Heart right ventricle (tissue), 16 donors: Measurements from ENCODE around the gene CCL3. TPM values are rescaled to one million over a fixed set of nuclear protein-coding genes. Genes with fewer than 3 reads are reported as not detected.
"Not testable (repeated sequence)": the region's sequence is repeated elsewhere in the genome, so short reads cannot be mapped to it uniquely, and the experiment has no call there.

Experiments used
- ATAC-seq, 8 donors: fragments of 200-7000 bp; cut with Tn5 transposase; one replicate each; pipeline ENCODE4 v1.9.1; 2020; ENCODE audit warnings: mild to moderate bottlenecking in 8 of 8, moderate library complexity in 8 of 8, moderate number of reproducible peaks in 1 of 8
- DNase-seq, 2 donors: peaks; one replicate each; pipeline ENCODE4 v3.0.0-alpha.2; 2020
- H3K27ac ChIP-seq, 10 donors: fragments of 200-600 bp; sonication (generic) in 2 of 10; one replicate each; pipeline versions ENCODE4 v1.5.0 to v1.8.0; 2020 to 2022; ENCODE audit warnings: mild to moderate bottlenecking in 3 of 10
- H3K27me3 ChIP-seq, 7 donors: fragments of 200-600 bp; one replicate each; pipeline ENCODE4 v1.8.0; 2021 to 2022; ENCODE audit warnings: mild to moderate bottlenecking in 2 of 7
- H3K36me3 ChIP-seq, 9 donors: fragments of 200-600 bp; sonication (generic) in 1 of 9; one replicate each; pipeline versions ENCODE4 v1.5.0 to v1.8.0; 2020 to 2022; ENCODE audit warnings: mild to moderate bottlenecking in 2 of 9
- H3K4me1 ChIP-seq, 9 donors: fragments of 200-600 bp; sonication (generic) in 1 of 9; one replicate each; pipeline versions ENCODE4 v1.5.0 to v1.8.0; 2020 to 2022; ENCODE audit warnings: mild to moderate bottlenecking in 4 of 9
- H3K4me3 ChIP-seq, 10 donors: fragments of 200-600 bp; sonication (generic) in 2 of 10; one replicate each; pipeline versions ENCODE4 v1.5.0 to v1.8.0; 2020 to 2022; ENCODE audit warnings: mild to moderate bottlenecking in 7 of 10, moderate library complexity in 2 of 10
- H3K9me3 ChIP-seq, 11 donors: fragments of 200-600 bp in 10 of 11; sonication (generic) in 2 of 11; one replicate each; pipeline versions ENCODE4 v1.5.0 to v1.8.0; 2013 to 2022; ENCODE audit warnings: mild to moderate bottlenecking in 2 of 11, control low read depth in 1 of 11, moderate library complexity in 1 of 11
- CTCF ChIP-seq, 9 donors: fragments of 200-600 bp; sonication (generic) in 2 of 9; IDR thresholded peaks; one replicate each; pipeline versions ENCODE4 v1.5.0 to v1.8.0; 2021 to 2022; ENCODE audit warnings: antibody characterized with exemption in 9 of 9, mild to moderate bottlenecking in 5 of 9, moderate library complexity in 1 of 9
- WGBS, 2 donors: extraction: QIAGEN DNeasy Blood & Tissue Kit; methylation state at CpG; one replicate each; pipeline ENCODE4 v1.1.7; 2013; ENCODE audit warnings: inconsistent platforms in 1 of 2; 5-methylcytosine and 5-hydroxymethylcytosine counted together
- intact Hi-C, 10 donors: fragments of 100-400 bp; cut with DNase I; formaldehyde crosslinking; loops; one replicate each; pipeline versions ENCODE4 v1.11.1 to v1.14.2; 2022
- polyA plus RNA-seq, 2 donors: library from polyadenylated mRNA; stranded (reverse); fragments of 200-250 nt; gene quantifications; one replicate each; pipeline ENCODE4 v1.2.3, GENCODE V29; 2013
- total RNA-seq, 10 donors: library from RNA; stranded (reverse); fragmentation: NEBNext Ultra II Directional in 3 of 10; extraction: Animal tissue kit (Norgen Biotek cat#: 25700) in 3 of 10; gene quantifications; one replicate each; pipeline versions ENCODE4 v1.2.1 to v1.2.4, GENCODE V29; 2021 to 2023
- donor health status: Arrhythmogenic right ventricular cardiomyopathy.
- donor health status: ischemic (EF 13 %, LVEDD 7.1; RV severe dilation, severe dysfunction).
- donor health status: healthy with polysubstance abuse.
- donor health status: DM: no; HTN: yes; CAD: no.
- donor health status: DM: no; HTN: no; CAD: no.
- donor health status: ischemic (EF 25% LVEDD 6.9; RV normal size, moderate dysfunction).
- donor health status: ischemic (EF 25% LVEDD 5.7; RV mildly dilated, moderate dysfunction).
- donor health status: healthy.
- donor health status: DM: yes; HTN: yes; CAD: no.
- donor health status: Ischemic cardiomyopathy.
- donor health status: ischemic (EF 35%, LVEDD 5.7; RV mildly dilated, moderate dysfunction).
- donor health status: nonischemic (EF 11% LVEDD 7.7; RV severe dilation, severe dysfunction).
- donor health status: DM: yes; HTN: yes; CAD: no.
- donor health status: PGD.
- donor health status: ischemic (EF 29% LVEDD 5.4; RV normal size, mild dysfunction).
- donor health status: nonischemic (EF 23%, LVEDD 6.1; RV moderate dilation, normal function).

Gene CCL3
- total and polyA plus RNA-seq, 12 donors = 0.24 to 12.3 (median 0.68) TPM; not detected in 4

DNA sequence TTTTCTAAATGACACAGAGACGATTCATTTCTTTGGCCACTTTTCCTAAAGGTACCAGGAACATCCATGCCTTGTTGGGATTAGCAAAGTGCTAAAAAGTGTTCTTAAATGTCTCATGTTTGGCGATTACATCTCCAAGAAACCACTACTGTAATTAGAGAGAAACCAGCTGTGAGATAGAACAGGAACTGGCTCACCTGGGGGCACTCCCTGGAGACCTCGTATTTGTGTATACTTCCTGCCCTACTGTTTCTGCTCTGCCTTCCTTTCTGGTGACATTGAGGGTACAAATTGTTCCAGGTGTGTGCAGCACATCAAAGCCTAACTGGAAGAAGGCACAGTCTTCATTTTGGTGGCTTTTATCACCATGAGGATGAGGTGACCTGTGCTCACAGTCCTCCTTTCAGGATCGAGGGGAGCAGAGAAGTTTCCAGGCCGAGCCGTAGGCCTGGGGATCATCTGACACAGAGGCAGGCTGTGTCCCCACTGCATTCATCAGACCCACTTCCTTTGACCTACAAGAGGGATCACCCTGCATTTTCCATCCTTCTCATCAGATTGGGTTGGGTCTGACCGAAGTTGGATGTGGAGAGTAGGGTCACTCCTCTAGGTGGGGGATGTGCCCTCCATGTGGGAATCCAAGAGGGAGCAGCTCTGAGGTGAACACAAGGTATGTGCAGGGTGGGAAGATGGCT, 37.4 kb upstream of the CCL3 start:
- H3K27me3 ChIP-seq = peaks cover 0 to 9% (median 0%) of the 10 kb centered on the region in 7 donors
- peaks cover 0 to 26% (median 17%) of the 10 kb centered on the region in 11 donors for H3K9me3 ChIP-seq
- TF ChIP-seq CTCF (IDR thresholded peaks at IDR 0.05) = no peak
- intact Hi-C loops = no loop called here
- no peak overlapping the region for H3K27ac ChIP-seq
- WGBS, 2 donors = 77 to 80% methylated on average over 7 of the region's 7 CpGs
- peaks cover 0 to 22% (median 0%) of the 10 kb centered on the region in 9 donors for H3K4me1 ChIP-seq
- DNase-seq = no peak
- H3K4me3 ChIP-seq = no peak overlapping the region
- H3K36me3 ChIP-seq = no peaks in the 10 kb centered on the region
- ATAC-seq = no peak

- no peak for ATAC-seq
- Histone ChIP-seq H3K36me3 (no peaks in the 10 kb centered on the region), H3K9me3 (peaks cover 0 to 26% (median 17%) of the 10 kb centered on the region in 11 donors), H3K27me3 (peaks cover 0 to 4% (median 0%) of the 10 kb centered on the region in 7 donors), H3K27ac (no peak overlapping the region), H3K4me1 (no peaks in the 10 kb centered on the region), H3K4me3 (no peak overlapping the region)
- intact Hi-C loops = no loop called here
- WGBS, 2 donors = 80 to 84% methylated on average over 9 of the region's 9 CpGs
- TF ChIP-seq CTCF (IDR thresholded peaks at IDR 0.05) = no peak
- no peak for DNase-seq
Measured at GRCh38 chr17:36124879-36125824, 35.2 kb upstream of the CCL3 start.

DNA sequence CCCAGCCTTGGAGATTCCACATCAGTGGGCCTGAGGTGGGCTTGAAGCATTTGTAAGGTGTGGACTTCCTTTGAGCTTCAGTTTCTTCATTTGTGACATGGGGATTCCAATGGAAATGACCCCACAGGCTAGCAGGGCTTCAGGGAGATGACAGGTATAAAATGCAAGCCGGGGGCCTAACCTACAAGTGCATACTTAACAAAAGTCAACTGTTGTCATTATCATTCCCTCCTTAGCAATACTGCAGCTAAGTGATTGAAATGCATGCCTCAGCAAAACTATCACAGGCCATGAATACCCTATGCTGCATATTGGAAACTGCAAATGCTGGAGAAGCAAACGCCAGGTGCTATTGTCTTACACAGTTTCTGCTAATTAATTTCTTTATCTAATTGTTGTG, 33.5 kb upstream of the CCL3 start:
- H3K27me3 ChIP-seq = peaks cover 0 to 4% (median 0%) of the 10 kb centered on the region in 7 donors
- H3K4me1 ChIP-seq = no peaks in the 10 kb centered on the region
- H3K4me3 ChIP-seq = no peak overlapping the region
- ATAC-seq = no peak
- H3K36me3 ChIP-seq = no peaks in the 10 kb centered on the region
- 67 to 68% methylated on average over 2 of the region's 2 CpGs for WGBS, 2 donors
- no peak overlapping the region for H3K27ac ChIP-seq
- no peak for TF ChIP-seq CTCF (IDR thresholded peaks at IDR 0.05)
- H3K9me3 ChIP-seq = peaks cover 0 to 26% (median 17%) of the 10 kb centered on the region in 11 donors
- DNase-seq = no peak
- intact Hi-C loops = loop anchor here in 1 of 10 donors (2.0 kb wide), 1 partner anchor 15 kb away; no protein-coding TSS in a partner anchor

DNA sequence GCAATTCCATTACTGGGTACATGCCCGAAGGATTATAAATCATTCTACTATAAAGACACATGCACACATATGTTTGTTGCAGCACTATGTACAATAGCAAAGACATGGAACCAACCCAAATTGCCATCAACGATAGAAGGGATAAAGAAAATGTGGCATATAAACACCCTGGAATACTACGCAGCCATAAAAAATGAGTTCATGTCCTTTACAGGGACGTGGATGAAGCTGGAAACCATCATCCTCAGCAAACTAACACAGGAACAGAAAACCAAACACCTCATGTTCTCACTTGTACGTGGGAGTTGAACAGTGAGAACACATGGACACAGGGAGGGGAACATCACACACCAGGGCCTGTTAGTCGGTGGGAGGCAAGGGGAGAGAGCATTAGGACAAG, 31.2 kb upstream of the CCL3 start:
- ATAC-seq, DNase-seq, H3K4me3 ChIP-seq, H3K36me3 ChIP-seq, intact Hi-C loops, H3K27me3 ChIP-seq, H3K27ac ChIP-seq, H3K4me1 ChIP-seq: not testable (repeated sequence)
- WGBS, 2 donors = 63 to 71% methylated on average over 6 of the region's 6 CpGs
- peaks cover 0 to 17% (median 15%) of the 10 kb centered on the region in 11 donors for H3K9me3 ChIP-seq
